Daoy (cell line): Measurements from ENCODE around the gene GALNT2. TPM values are rescaled to one million over a fixed set of nuclear protein-coding genes. Genes with fewer than 3 reads are reported as not detected.

Source experiments
- DNase-seq: peaks from one replicate; pipeline ENCODE4 v3.0.0-alpha.2; 2015; ENCODE audit warnings: low read depth
- total RNA-seq: library from RNA; depleted of rRNA; stranded (reverse); fragments of >200 nt; shearing (Covaris generic); gene quantifications from 2 replicates; pipeline ENCODE4 v1.2.3, GENCODE V29; 2014

Gene GALNT2
- total RNA-seq, 1 experiment from 2014 or later: 63.1 TPM

DNA sequence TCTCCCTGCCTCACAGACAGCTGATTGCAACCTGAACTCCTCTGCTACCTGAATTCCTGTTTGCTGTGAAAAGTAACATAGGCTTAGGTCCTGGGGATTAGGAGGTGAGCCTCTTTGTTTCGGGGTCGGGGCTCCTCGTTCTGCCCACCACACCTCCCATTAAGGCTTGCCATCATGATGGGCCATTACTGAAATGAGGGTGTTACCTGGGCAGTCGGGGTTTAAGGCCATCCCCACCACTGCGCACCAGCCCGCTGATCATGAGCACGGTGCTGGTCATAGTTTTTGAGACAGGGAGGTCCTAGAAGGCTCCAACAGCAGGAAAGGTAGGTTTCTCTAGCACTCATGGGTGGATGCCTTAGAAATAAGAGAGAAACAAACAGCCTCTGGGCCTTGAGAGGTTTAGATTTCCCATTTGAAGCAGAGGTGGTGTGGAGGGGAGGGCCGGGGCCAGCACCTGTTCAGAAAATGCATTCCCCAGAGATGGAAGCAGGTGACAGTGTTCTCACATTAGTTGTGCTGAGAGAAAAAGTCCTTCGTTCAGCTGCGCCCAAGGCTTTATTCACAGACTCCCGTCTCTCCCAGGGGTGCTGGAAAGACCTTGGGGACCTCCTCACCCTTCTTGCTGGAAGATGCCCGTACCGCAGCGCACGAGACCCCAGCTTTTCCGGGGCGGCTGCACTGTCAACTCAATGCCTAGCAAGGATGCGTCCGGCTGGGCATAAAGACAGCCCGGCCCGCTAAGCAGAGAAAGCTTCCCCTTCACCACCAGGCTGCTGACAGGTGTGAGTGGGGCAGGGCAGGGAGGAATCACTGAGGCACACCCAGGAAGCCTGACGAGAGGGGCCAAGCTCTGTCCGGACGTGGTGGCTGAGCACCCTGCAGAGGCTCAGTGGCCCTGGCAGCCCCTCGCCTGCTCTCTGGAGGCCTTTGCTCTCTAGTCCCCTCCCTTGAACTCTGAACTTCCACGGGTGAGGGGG is 233.6 kb downstream of the GALNT2 start:
- no peak for DNase-seq

DNA sequence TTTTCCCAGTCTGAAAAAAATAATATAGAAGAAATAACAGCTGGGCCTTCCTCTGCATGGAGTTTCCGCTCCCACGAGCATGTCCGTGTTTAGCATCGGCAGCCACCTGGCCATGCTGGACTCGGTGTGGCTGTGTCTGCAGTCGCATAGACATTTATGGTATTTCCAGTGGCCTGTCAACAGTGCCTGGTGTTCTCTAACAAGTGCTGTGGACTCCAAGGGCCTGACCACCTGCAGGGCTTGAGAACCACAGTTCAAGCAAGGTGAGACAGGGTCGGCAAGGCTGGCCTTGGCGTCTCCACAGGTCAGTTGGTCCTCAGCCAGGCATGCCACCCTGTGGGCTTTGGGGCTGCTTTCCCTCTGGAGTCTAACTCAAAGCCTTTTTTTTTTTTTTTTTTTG is 234.3 kb downstream of the GALNT2 start:
- no peak for DNase-seq

- DNase-seq: no peak
Observed at GRCh38 chr1:230301822-230302221, 234.8 kb downstream of the GALNT2 start.

DNA sequence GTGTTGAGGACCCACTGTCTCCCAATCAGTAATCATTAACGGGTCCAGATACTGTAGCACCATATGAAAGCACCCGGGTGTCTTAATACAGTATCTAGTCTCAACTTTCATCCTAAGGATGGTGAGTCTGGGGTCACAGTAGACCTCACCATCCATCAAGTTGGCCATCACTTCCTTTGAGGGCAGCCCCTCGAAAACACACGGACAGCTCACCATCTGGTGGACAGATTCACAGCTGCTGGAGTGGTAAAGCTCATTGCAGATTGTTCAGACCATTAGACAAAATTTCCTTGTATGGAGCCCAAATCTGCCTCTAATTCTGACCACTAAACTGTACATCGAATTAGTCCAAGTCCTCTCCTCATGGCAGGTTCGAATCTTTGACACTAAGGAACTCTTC is 236.0 kb downstream of the GALNT2 start:
- no peak for DNase-seq

DNA sequence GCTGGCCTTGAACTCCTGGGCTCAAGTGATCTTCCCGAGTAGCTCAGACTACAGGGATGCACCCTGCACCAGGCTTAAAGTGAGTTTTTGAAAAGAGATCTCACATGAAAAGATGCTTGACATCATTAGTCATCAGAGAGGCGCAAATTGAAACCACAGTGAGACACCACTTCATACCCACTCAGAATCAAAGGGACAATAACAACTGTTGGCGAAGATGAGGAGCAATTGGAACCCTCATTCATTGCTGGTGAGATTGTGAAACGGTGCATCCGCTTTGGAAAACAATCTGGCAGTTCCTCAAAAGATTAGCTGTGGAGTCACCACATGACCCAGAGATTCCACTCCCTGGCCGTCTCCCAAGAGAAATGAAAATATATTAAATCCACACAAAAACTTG is 236.8 kb downstream of the GALNT2 start:
- peak; percentile 67 for DNase-seq

- no peak for DNase-seq
Observed at GRCh38 chr1:230306169-230306568, 239.1 kb downstream of the GALNT2 start.

- peak; percentile 77 for DNase-seq
Observed at GRCh38 chr1:230307213-230307612, 240.2 kb downstream of the GALNT2 start.

GRCh38 chr1:230308039-230308438 is 241.0 kb downstream of the GALNT2 start:
- peak; percentile 91 for DNase-seq

- DNase-seq: no peak
Observed at GRCh38 chr1:230308821-230309220, 241.8 kb downstream of the GALNT2 start.

- no peak for DNase-seq
Observed at GRCh38 chr1:230309646-230310177, 242.7 kb downstream of the GALNT2 start.

- DNase-seq: peak; percentile 79
Observed at GRCh38 chr1:230310381-230311163, 243.5 kb downstream of the GALNT2 start.

GRCh38 chr1:230312676-230313075 is 245.6 kb downstream of the GALNT2 start:
- DNase-seq: no peak

DNA sequence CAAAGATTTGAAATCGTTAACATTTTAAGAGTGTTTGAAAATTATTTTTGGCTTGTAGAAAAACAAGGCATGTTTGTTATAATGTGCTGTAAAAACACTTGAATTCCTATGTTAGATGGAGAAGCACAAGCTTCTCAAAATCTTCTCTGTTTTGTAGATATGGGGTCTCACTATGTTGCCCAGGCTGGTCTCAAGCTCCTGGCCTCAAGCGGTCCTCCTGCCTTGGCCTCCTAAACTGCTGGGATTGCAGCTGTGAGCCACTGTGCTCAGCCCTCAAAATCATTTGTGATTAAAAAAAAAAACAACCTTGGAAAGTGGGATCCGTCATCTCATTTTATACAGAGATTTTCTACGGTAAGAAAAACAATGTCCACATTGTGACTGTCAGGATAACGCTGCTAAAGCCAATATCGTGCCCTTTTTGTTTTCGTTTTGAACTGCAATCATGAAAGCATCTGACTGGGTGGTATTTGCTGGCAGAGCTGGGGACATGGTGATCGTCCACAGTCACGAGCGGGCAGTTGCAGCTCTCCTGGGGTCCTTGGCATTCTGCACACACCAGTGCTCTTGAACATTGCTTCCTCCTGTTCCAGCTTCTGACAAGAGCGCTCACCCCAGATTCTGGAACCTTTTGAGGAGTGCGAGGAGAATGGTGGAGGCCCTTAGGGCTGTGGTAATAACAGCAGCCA is 246.6 kb downstream of the GALNT2 start:
- DNase-seq: no peak

DNA sequence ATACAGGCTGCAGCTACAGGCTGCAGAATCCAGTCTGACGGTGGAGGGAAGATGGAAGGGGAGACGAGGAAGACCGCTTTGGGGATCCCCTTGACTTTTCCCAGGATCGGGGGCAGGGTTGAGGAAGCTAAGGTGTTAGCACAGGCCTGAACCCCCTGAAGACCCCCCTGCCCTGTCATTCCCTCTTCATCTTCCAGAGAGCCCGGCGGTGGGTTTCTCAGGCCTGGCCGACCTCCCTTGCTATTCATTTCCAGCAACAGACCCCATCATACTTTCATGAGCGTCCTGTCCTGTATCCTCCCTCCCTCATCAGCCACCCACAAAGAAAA is 247.1 kb downstream of the GALNT2 start:
- no peak for DNase-seq

DNA sequence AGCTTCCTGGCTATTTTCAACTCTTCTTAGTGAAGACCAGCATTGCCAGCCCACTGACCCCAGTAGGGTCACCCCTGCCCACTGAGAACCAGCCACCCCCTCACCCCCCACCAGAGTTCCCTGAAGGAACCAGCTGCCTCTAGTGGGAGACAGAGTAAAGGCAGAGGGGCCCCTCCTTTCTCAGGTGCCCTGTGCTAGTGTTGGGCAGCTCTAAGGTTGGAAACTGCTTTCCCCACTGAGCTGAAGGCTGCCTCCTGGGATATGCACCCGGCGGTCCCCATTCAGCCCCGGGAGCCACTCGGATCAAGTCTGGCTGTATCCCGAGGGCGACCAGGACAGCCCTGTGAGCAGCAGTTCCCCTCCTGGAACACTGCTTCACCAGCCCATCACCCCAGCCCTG is 248.1 kb downstream of the GALNT2 start:
- no peak for DNase-seq

- DNase-seq: no peak
Observed at GRCh38 chr1:230316864-230317745, 250.1 kb downstream of the GALNT2 start.

DNA sequence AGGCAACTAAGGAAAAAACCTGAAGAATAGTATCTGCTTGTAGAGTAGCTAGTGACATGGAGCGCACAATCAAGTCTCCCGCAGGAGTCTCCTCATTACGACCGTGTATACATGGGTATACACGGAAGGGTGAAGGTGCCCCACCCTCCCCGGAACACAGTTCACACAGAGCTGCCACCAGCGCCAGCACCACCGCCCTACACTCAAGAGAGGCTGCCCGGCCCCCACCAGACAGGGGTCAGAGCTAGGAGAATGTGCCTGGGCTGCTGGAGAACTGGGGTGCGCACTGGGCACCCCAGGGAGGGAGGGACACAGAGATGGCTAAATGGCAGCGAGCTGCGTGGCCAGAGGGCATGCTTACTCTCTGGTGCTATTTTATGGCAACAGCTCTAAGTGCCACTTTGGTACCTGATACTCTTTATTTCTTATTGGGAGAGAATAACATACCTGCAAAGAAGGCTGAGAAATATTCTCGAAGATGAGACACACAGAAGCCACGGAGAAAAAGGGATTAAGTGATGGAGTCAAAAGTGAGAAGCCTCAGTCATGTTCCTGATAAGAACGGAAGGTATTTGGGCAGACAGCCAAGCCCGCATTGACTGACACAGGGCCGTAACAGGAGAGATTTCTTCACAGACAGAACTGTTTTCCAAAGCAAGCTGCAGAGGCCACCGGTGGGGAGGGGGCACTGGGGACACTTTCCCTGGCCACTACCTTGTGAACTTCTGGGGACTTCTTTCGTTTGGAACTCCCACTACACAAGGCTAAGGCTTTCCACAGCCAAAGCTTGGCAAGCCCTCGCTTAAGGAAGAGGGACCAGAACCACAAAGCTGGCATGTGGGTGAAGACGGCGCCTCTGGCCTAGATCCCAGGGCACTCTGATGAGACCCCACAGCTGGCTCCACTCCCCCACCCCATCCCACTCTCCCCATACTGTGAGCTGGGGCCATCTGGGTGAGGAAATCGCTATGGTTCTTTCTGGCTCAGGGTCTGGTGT is 251.1 kb downstream of the GALNT2 start:
- DNase-seq: peak; percentile 39

- DNase-seq: no peak
Observed at GRCh38 chr1:230319014-230319747, 252.1 kb downstream of the GALNT2 start.

DNA sequence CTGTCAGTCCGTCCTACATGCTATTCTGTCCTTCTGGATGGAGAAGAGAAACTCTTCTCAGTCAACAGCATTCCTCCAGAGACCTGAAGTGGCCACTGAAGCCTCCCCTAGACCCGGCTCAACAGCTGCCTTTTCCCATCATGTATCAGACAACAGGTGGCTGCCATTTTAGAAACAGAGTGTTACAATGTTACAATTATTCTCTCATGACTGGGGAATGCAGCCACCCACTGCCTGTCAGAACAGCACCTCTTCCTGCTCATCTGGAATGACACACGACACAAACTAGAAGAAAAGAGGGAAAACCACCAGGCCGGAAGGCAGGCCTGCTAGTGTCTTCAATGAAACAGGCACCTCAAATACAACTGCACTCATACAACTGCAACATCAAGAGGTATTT is 253.8 kb downstream of the GALNT2 start:
- DNase-seq: no peak
